ENCODE results near the gene SND1. TPM values are rescaled to one million over a fixed set of nuclear protein-coding genes. Genes with fewer than 3 reads are reported as not detected.

Gene SND1
- total RNA-seq, 4 donors from 2014 or later = 64.3 to 77.0 (median 70.4) TPM

- in situ Hi-C loops (cut with MboI; ENCODE audit: low pct_ligation_motif_present in 1 of 4, low pct_unique_long_range_greater_than_20kb in 1 of 4, low sequenced_read_pairs in 3 of 4) = loop anchor here in 3 of 4 donors (5.0 to 25.0 kb wide), 4 partner anchors 325 to 500 kb away; partner anchors contain the start of gene LRRC4 (in 1 of the 3)
Observed at GRCh38 chr7:127711872-127712271, 59.9 kb downstream of the SND1 start.

DNA sequence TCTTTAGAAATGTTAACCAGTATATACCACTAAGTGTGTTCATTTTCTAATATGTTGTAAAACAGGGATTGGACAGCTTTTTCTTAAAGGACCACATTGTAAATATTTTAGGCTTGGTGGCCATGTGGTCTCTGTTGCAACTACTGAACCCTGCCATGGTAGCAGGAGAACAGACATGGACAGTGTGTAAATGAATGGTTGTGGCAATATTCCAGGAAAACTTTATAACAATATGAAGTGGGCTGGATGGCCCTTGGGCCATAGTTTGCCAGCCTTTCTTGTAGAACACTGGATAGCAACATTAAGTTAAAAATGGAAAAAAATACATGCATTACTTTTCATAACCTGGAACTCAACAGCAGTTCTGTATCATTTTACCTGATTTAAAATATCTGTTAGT lies 61.0 kb downstream of the SND1 start:
- Histone ChIP-seq H3K4me3 (no peak overlapping the region), H3K36me3 (peaks cover 0 to 28% (median 12%) of the 10 kb centered on the region in 4 donors), H3K4me1 (no peaks in the 10 kb centered on the region), H3K27me3 (no peaks in the 10 kb centered on the region), H3K9me3 (peaks cover 0 to 8% of the 10 kb centered on the region in 2 donors), H3K27ac (no peak overlapping the region)
- intact Hi-C loops (cut with DNase I; ENCODE audit: low total_unique reads) (loop anchor here (10.0 kb wide), 1 partner anchor 322 kb away; the partner anchor contains the start of gene LRRC4), in situ Hi-C loops (cut with MboI; ENCODE audit: low pct_ligation_motif_present in 1 of 4, low pct_unique_long_range_greater_than_20kb in 1 of 4, low sequenced_read_pairs in 3 of 4) (loop anchor here in 3 of 4 donors (5.0 to 25.0 kb wide), 4 partner anchors 324 to 499 kb away; partner anchors contain the start of gene LRRC4 (in 1 of the 3))
- TF ChIP-seq POLR2AphosphoS5 (IDR thresholded peaks at IDR 0.05) (no peak), POLR2A (IDR thresholded peaks at IDR 0.05) (no peak), EP300 (IDR thresholded peaks at IDR 0.05; ENCODE audit: low read depth) (no peak)
- TF ChIP-seq, protein P1, sequence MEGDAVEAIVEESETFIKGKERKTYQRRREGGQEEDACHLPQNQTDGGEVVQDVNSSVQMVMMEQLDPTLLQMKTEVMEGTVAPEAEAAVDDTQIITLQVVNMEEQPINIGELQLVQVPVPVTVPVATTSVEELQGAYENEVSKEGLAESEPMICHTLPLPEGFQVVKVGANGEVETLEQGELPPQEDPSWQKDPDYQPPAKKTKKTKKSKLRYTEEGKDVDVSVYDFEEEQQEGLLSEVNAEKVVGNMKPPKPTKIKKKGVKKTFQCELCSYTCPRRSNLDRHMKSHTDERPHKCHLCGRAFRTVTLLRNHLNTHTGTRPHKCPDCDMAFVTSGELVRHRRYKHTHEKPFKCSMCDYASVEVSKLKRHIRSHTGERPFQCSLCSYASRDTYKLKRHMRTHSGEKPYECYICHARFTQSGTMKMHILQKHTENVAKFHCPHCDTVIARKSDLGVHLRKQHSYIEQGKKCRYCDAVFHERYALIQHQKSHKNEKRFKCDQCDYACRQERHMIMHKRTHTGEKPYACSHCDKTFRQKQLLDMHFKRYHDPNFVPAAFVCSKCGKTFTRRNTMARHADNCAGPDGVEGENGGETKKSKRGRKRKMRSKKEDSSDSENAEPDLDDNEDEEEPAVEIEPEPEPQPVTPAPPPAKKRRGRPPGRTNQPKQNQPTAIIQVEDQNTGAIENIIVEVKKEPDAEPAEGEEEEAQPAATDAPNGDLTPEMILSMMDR (IDR thresholded peaks at IDR 0.05) = no peak
- DNase-seq = no peak

More at GRCh38 chr7:127711872-127712271, 59.9 kb downstream of the SND1 start:
- TF ChIP-seq POLR2A (IDR thresholded peaks at IDR 0.05) = no peak
- no peak for DNase-seq
- Histone ChIP-seq H3K27me3 (no peaks in the 10 kb centered on the region), H3K4me3 (no peak overlapping the region), H3K36me3 (peaks cover 0 to 35% (median 12%) of the 10 kb centered on the region in 4 donors), H3K4me1 (no peaks in the 10 kb centered on the region), H3K27ac (no peak overlapping the region), H3K9me3 (peaks cover 0 to 8% of the 10 kb centered on the region in 2 donors)
- intact Hi-C loops (cut with DNase I; ENCODE audit: low total_unique reads) = loop anchor here (10.0 kb wide), 1 partner anchor 323 kb away; the partner anchor contains the start of gene LRRC4
- whole genome bisulfite sequencing, 2 donors (ENCODE audit: low coverage in 1 of 2) = 97 to 98% methylated on average over 4 of the region's 4 CpGs

GRCh38 chr7:127713758-127714157 lies 61.8 kb downstream of the SND1 start:
- Histone ChIP-seq H3K4me1 (no peaks in the 10 kb centered on the region), H3K27me3 (no peaks in the 10 kb centered on the region), H3K27ac (no peak overlapping the region), H3K4me3 (no peak overlapping the region), H3K36me3 (peaks cover 0 to 33% (median 12%) of the 10 kb centered on the region in 4 donors), H3K9me3 (peaks cover 0 to 8% of the 10 kb centered on the region in 2 donors)
- intact Hi-C loops (cut with DNase I; ENCODE audit: low total_unique reads) = loop anchor here (10.0 kb wide), 1 partner anchor 321 kb away; the partner anchor contains the start of gene LRRC4
- in situ Hi-C loops (cut with MboI; ENCODE audit: low pct_ligation_motif_present in 1 of 4, low pct_unique_long_range_greater_than_20kb in 1 of 4, low sequenced_read_pairs in 3 of 4) = loop anchor here in 3 of 4 donors (5.0 to 25.0 kb wide), 4 partner anchors 324 to 499 kb away; partner anchors contain the start of gene LRRC4 (in 1 of the 3)
- TF ChIP-seq POLR2A (IDR thresholded peaks at IDR 0.05) (no peak), POLR2AphosphoS5 (IDR thresholded peaks at IDR 0.05) (no peak)
- TF ChIP-seq, protein P1 (IDR thresholded peaks at IDR 0.05) = no peak
- no peak for DNase-seq
- WGBS, 2 donors (ENCODE audit: low coverage in 1 of 2) = 97 to 98% methylated on average over 5 to 6 of the region's 6 CpGs

DNA sequence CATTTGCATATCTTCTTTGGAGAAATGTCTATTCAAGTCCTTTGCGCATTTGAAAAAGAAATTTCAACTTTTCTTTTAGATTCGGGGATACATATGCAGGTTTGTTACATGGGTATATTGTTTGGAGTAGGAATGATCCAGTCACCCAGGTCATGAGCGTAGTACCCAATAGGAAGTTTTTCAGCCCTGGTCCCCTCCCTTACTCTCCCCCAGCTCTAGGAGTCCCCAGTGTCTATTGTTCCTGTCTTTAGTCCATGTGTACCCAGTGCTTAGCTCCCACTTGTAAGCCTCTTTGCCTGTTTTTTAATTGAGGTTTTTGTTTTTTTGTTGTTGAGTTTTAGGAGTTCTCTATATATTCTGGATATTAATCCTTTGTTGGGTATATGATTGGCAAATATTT lies 63.3 kb downstream of the SND1 start:
- Histone ChIP-seq H3K4me3 (no peak overlapping the region), H3K27me3 (no peaks in the 10 kb centered on the region), H3K36me3 (peaks cover 0 to 24% (median 6%) of the 10 kb centered on the region in 4 donors), H3K27ac (no peak overlapping the region), H3K9me3 (peaks cover 0 to 8% of the 10 kb centered on the region in 2 donors), H3K4me1 (no peaks in the 10 kb centered on the region)
- no peak for TF ChIP-seq POLR2AphosphoS5 (IDR thresholded peaks at IDR 0.05)
- no peak for TF ChIP-seq EP300 (IDR thresholded peaks at IDR 0.05; ENCODE audit: low read depth)
- TF ChIP-seq, protein P1 (IDR thresholded peaks at IDR 0.05) = no peak
- TF ChIP-seq POLR2A (IDR thresholded peaks at IDR 0.05) = no peak
- in situ Hi-C loops (cut with MboI; ENCODE audit: low pct_ligation_motif_present in 1 of 4, low pct_unique_long_range_greater_than_20kb in 1 of 4, low sequenced_read_pairs in 3 of 4) (loop anchor here in 2 of 4 donors (10.0 to 25.0 kb wide), 2 partner anchors 322 to 490 kb away; partner anchors contain the start of gene LRRC4 (in 1 of the 2)), intact Hi-C loops (cut with DNase I; ENCODE audit: low total_unique reads) (loop anchor here (10.0 kb wide), 1 partner anchor 320 kb away; the partner anchor contains the start of gene LRRC4)
- DNase-seq = no peak
- 90 to 96% methylated on average over 3 of the region's 3 CpGs for WGBS, 2 donors (ENCODE audit: low coverage in 1 of 2)

Data from transverse colon (tissue), 4 donors.